ENCODE results near the gene SDHB. TPM values are rescaled to one million over a fixed set of nuclear protein-coding genes. Genes with fewer than 3 reads are reported as not detected.

SDHB gene
- total and polyA plus RNA-seq, 2 of the 8 experiments (the other 6 are each of a cell fraction or from before 2014, with no cell fraction given) = 84.0 to 98.7 TPM

DNA sequence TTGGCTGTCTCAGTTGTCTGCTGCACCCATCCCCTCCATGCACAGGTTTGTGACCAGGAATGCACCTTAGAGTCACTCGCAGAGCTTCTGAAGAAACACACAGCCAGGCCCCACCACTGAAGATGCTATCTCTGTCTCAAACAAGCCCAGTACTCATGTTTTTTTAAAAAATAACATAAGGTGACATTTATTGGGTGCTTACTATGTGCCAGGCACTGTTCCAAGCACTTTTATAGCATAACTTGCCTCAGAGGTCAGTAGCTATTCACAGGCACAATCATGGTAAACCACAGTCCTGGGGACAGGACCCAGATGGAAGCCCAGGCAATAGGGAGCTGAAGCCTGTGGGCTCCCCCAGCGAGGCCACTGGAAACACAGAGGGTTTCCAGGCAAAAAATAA is 33.3 kb downstream of the SDHB start:
- Histone ChIP-seq H2AFZ (ENCODE audit: low read length) (no peak overlapping the region), H4K5ac (ENCODE audit: insufficient read length, low read depth, low read length) (no peak overlapping the region), H4K20me1 (replicated peaks in 1 of 2; ENCODE audit: control insufficient read depth in 1 of 2, insufficient read depth in 2 of 2, low read length in 2 of 2) (peaks cover 0 to 2% of the 10 kb centered on the region in 2 experiments), H3K27ac (ENCODE audit: low read depth, low read length) (no peak overlapping the region), H4K91ac (replicated peaks; ENCODE audit: insufficient read length, low read length) (no peak overlapping the region), H2BK5ac (ENCODE audit: low read depth, low read length) (no peak overlapping the region), H3K9me3 (ENCODE audit: insufficient read depth in 2 of 2, low read depth in 1 of 2, low read length in 1 of 2) (no peaks in the 10 kb centered on the region), H3K4me2 (ENCODE audit: insufficient read depth in 1 of 2, low read depth in 2 of 2, low read length in 2 of 2) (no peak overlapping the region), H3K18ac (ENCODE audit: extremely low read depth, low read length) (no peak overlapping the region), H2BK120ac (replicated peaks; ENCODE audit: low read depth, low read length) (no peak overlapping the region), H3K23me2 (ENCODE audit: low read depth, low read length) (no peaks in the 10 kb centered on the region), H2AK5ac (ENCODE audit: low read depth, low read length) (no peak overlapping the region), H3K27me3 (replicated peaks in 1 of 4; ENCODE audit: control insufficient read depth in 3 of 4, extremely low read depth in 1 of 4, insufficient read depth in 3 of 4, low read length in 3 of 4) (no peaks in the 10 kb centered on the region), H3K4me1 (replicated peaks in 1 of 4; ENCODE audit: control insufficient read depth in 3 of 4, insufficient read depth in 4 of 4, low read length in 3 of 4) (peaks cover 5 to 7% (median 6%) of the 10 kb centered on the region in 4 experiments; a peak in 6 of 7 replicates), H2BK20ac (ENCODE audit: low read length) (no peak overlapping the region), H3K9ac (replicated peaks in 1 of 4; ENCODE audit: extremely low read depth in 1 of 4, low read depth in 3 of 4, low read length in 3 of 4) (no peak overlapping the region), H4K8ac (ENCODE audit: extremely low read depth, insufficient read depth, low read length) (no peak overlapping the region), H3K79me2 (ENCODE audit: control insufficient read depth in 1 of 2, insufficient read depth in 2 of 2, low read length in 2 of 2) (no peaks in the 10 kb centered on the region), H3K23ac (ENCODE audit: insufficient read length) (no peak overlapping the region), H3K14ac (ENCODE audit: insufficient read length) (no peak overlapping the region), H3K56ac (replicated peaks; ENCODE audit: insufficient read length, low read depth, low read length) (no peak overlapping the region), H3K4me3 (ENCODE audit: extremely low read depth in 1 of 4, insufficient read depth in 2 of 4, low read depth in 3 of 4, low read length in 4 of 4) (no peak overlapping the region), H2BK12ac (ENCODE audit: low read depth, low read length) (no peak overlapping the region), H3K4ac (replicated peaks; ENCODE audit: insufficient read length, low read depth, low read length) (no peak overlapping the region), H3K36me3 (ENCODE audit: control insufficient read depth in 2 of 4, insufficient read depth in 4 of 4, low read length in 3 of 4) (peaks cover 28 to 71% (median 42%) of the 10 kb centered on the region in 4 experiments), H3K79me1 (ENCODE audit: low read depth, low read length) (no peaks in the 10 kb centered on the region), H2BK15ac (ENCODE audit: low read length) (no peak overlapping the region)
- WGBS, 2 experiments (ENCODE audit: extremely low coverage in 1 of 2, insufficient coverage in 1 of 2, insufficient read length in 1 of 2, insufficient replicate concordance in 2 of 2, low coverage in 1 of 2, low lambda C conversion rate in 2 of 2, missing lambda C conversion rate in 1 of 2) = 100% methylated on average over 2 of the region's 2 CpGs; no CpG with 5 or more reads in 1 of the 2 experiments
- POLR2A ChIA-PET (ENCODE audit: partially characterized antibody) = no interaction called here
- CTCF ChIA-PET (ENCODE audit: partially characterized antibody) = interaction anchor here (0.9 to 2.0 kb wide), 6 partner anchors 12 to 486 kb away, joined by 3 to 6 read pairs (median 4); no protein-coding TSS in a partner anchor
- no peak for TF ChIP-seq GABPA (IDR thresholded peaks at IDR 0.05; ENCODE audit: borderline replicate concordance, insufficient read depth, low read length)
- TF ChIP-seq SIX5 (IDR thresholded peaks at IDR 0.05; ENCODE audit: low read depth, low read length) = no peak
- no peak for TF ChIP-seq TAF1 (IDR thresholded peaks at IDR 0.05; ENCODE audit: low read depth, low read length)
- TF ChIP-seq CREB1 (IDR thresholded peaks at IDR 0.05) = no peak
- no peak for TF ChIP-seq SP4 (IDR thresholded peaks at IDR 0.05; ENCODE audit: low read length)
- no peak for TF ChIP-seq CBX8 (IDR thresholded peaks at IDR 0.05; ENCODE audit: borderline replicate concordance, low read depth, low read length)
- no peak for TF ChIP-seq SP1 (IDR thresholded peaks at IDR 0.05; ENCODE audit: low read depth, low read length)
- TF ChIP-seq MAFK (IDR thresholded peaks at IDR 0.05; ENCODE audit: low read depth, low read length) = no peak
- DNase-seq (ENCODE audit: low read depth in 1 of 2, low spot score in 2 of 2) (no peak), FAIRE-seq (no peak)
